ENCODE measurements around the gene CWC22.
A peak's percentile ranks its signal among the peaks of the same experiment; 100 is the strongest.

Gene CWC22

GRCh38 chr2:179939259-179939658 lies 67.8 kb downstream of the CWC22 start:
- no peaks in the 10 kb centered on the region for H3K27me3 ChIP-seq (ENCODE audit: insufficient read depth, poor library complexity, severe bottlenecking)
- no peak for TF ChIP-seq SPI1 (IDR thresholded peaks at IDR 0.05; ENCODE audit: borderline replicate concordance, low read depth)
- DNase-seq (ENCODE audit: low read depth in 1 of 2, low spot score in 1 of 2) = no peak
- H3K27ac ChIP-seq (replicated peaks) = no peak overlapping the region
- no peak overlapping the region for H3K4me3 ChIP-seq (replicated peaks; ENCODE audit: insufficient read depth, low read length)

- no peaks in the 10 kb centered on the region for H3K27me3 ChIP-seq (ENCODE audit: insufficient read depth, poor library complexity, severe bottlenecking)
- no peak for DNase-seq (ENCODE audit: low read depth in 1 of 2, low spot score in 1 of 2)
- H3K4me3 ChIP-seq (replicated peaks; ENCODE audit: insufficient read depth, low read length) = no peak overlapping the region
- no peak for TF ChIP-seq REST (IDR thresholded peaks at IDR 0.05; ENCODE audit: insufficient replicate concordance, low read depth)
- no peak for TF ChIP-seq POLR2AphosphoS5 (IDR thresholded peaks at IDR 0.05; ENCODE audit: low read depth)
- no peak for TF ChIP-seq GABPA (IDR thresholded peaks at IDR 0.05; ENCODE audit: low read depth)
- TF ChIP-seq CTCF (IDR thresholded peaks at IDR 0.05; ENCODE audit: insufficient read depth, low read length) = no peak
- TF ChIP-seq SPI1 (IDR thresholded peaks at IDR 0.05; ENCODE audit: borderline replicate concordance, low read depth) = no peak
- no peak overlapping the region for H3K27ac ChIP-seq (replicated peaks)
Measured at GRCh38 chr2:179938026-179938425, 69.1 kb downstream of the CWC22 start.

- no peak overlapping the region for H3K4me3 ChIP-seq (replicated peaks; ENCODE audit: insufficient read depth, low read length)
- H3K27ac ChIP-seq (replicated peaks) = no peak overlapping the region
- TF ChIP-seq CTCF (IDR thresholded peaks at IDR 0.05; ENCODE audit: insufficient read depth, low read length) (peak; percentile 18), SPI1 (IDR thresholded peaks at IDR 0.05; ENCODE audit: borderline replicate concordance, low read depth) (no peak)
- no peaks in the 10 kb centered on the region for H3K27me3 ChIP-seq (ENCODE audit: insufficient read depth, poor library complexity, severe bottlenecking)
- DNase-seq (ENCODE audit: low read depth in 1 of 2, low spot score in 1 of 2) = peak; percentile 14 to 28
Measured at GRCh38 chr2:179936654-179937053, 70.4 kb downstream of the CWC22 start.

GRCh38 chr2:179936141-179936540 lies 71.0 kb downstream of the CWC22 start:
- TF ChIP-seq GABPA (IDR thresholded peaks at IDR 0.05; ENCODE audit: low read depth) = no peak
- TF ChIP-seq POLR2AphosphoS5 (IDR thresholded peaks at IDR 0.05; ENCODE audit: low read depth) = no peak
- no peak for TF ChIP-seq CTCF (IDR thresholded peaks at IDR 0.05; ENCODE audit: insufficient read depth, low read length)
- TF ChIP-seq REST (IDR thresholded peaks at IDR 0.05; ENCODE audit: insufficient replicate concordance, low read depth) = no peak
- no peak for TF ChIP-seq SPI1 (IDR thresholded peaks at IDR 0.05; ENCODE audit: borderline replicate concordance, low read depth)
- H3K4me3 ChIP-seq (replicated peaks; ENCODE audit: insufficient read depth, low read length) = no peak overlapping the region
- no peak for DNase-seq (ENCODE audit: low read depth in 1 of 2, low spot score in 1 of 2)
- H3K27ac ChIP-seq (replicated peaks) = no peak overlapping the region
- no peaks in the 10 kb centered on the region for H3K27me3 ChIP-seq (ENCODE audit: insufficient read depth, poor library complexity, severe bottlenecking)
